Measurements from ENCODE around the gene MCM5. TPM values are rescaled to one million over a fixed set of nuclear protein-coding genes. Genes with fewer than 3 reads are reported as not detected.

The MCM5 gene
- total RNA-seq, 1 experiment from 2014 or later = 194 TPM

GRCh38 chr22:35401863-35402262 lies 1.9 kb downstream of the MCM5 start:
- no peak for TF ChIP-seq SRF (IDR thresholded peaks at IDR 0.05; ENCODE audit: low read depth)
- TF ChIP-seq TCF7L2 (IDR thresholded peaks at IDR 0.05; ENCODE audit: borderline replicate concordance, extremely low read depth, insufficient read depth, insufficient read length) = no peak
- TF ChIP-seq SP1 (IDR thresholded peaks at IDR 0.05; ENCODE audit: low read depth) = no peak
- no peak for TF ChIP-seq POLR2A (IDR thresholded peaks at IDR 0.05; ENCODE audit: borderline replicate concordance, extremely low read depth, insufficient read depth, insufficient read length)
- no peak for TF ChIP-seq YY1 (IDR thresholded peaks at IDR 0.05; ENCODE audit: extremely low read depth, insufficient replicate concordance, low read depth, low read length)
- no peak for TF ChIP-seq SIN3A (IDR thresholded peaks at IDR 0.05; ENCODE audit: low read depth)
- ChIA-PET CTCF (no interaction called here), RAD21 (ENCODE audit: low non-redundant PET in 1 of 2, low total read pairs in 2 of 2, uncharacterized antibody in 2 of 2, unreplicated experiment in 2 of 2) (no interaction called here), POLR2A (no interaction called here)
- Histone ChIP-seq H2AFZ (ENCODE audit: low read depth, low read length, poor library complexity, severe bottlenecking) (no peak overlapping the region), H3K4me2 (ENCODE audit: low read length) (peak overlapping the region; percentile 85; the same call in 1 of the 2 replicates), H3K79me2 (ENCODE audit: insufficient read depth, low read length) (peaks cover 45% of the 10 kb centered on the region), H3K9me3 (ENCODE audit: control insufficient read depth in 1 of 2, insufficient read depth in 1 of 2, low read depth in 1 of 2, low read length in 2 of 2) (no peaks in the 10 kb centered on the region), H3K9me2 (ENCODE audit: insufficient read depth) (no peaks in the 10 kb centered on the region), H3K4me3 (replicated peaks in 1 of 2; ENCODE audit: low read depth in 1 of 2, low read length in 2 of 2) (no peak overlapping the region), H3K4me1 (ENCODE audit: control insufficient read depth in 1 of 2, insufficient read depth in 2 of 2, low read length in 2 of 2) (peaks cover 9 to 22% of the 10 kb centered on the region in 2 experiments; a peak in 3 of 4 replicates), H3K9ac (ENCODE audit: low read length) (no peak overlapping the region), H3K27me3 (ENCODE audit: insufficient read depth, low read length) (no peaks in the 10 kb centered on the region), H4K20me1 (ENCODE audit: insufficient read depth) (no peaks in the 10 kb centered on the region), H3K36me3 (ENCODE audit: control insufficient read depth in 1 of 2, insufficient read depth in 2 of 2, low read length in 2 of 2) (peaks cover 22 to 42% of the 10 kb centered on the region in 2 experiments), H3K27ac (ENCODE audit: low read depth, low read length) (no peak overlapping the region)
- DNase-seq (ENCODE audit: low read depth, low spot score) = no peak
- no peak for ATAC-seq
- intact Hi-C loops (cut with micrococcal nuclease) = no loop called here
- no TSS peak for BruUV-seq (replicated peaks)

- POLR2A ChIA-PET = interaction anchor here (1.4 kb wide), 1 partner anchor 9 kb away, joined by 3 read pairs; no protein-coding TSS in a partner anchor
- CTCF ChIA-PET = no interaction called here
- no peak overlapping the region; the same call in 1 of the 2 replicates for H3K27ac ChIP-seq (ENCODE audit: low read depth, low read length)
- no TSS peak for BruUV-seq (replicated peaks)
- no peak overlapping the region for H3K4me3 ChIP-seq (replicated peaks in 1 of 2; ENCODE audit: low read depth in 1 of 2, low read length in 2 of 2)
- H3K36me3 ChIP-seq (ENCODE audit: control insufficient read depth in 1 of 2, insufficient read depth in 2 of 2, low read length in 2 of 2) = peaks cover 34 to 57% of the 10 kb centered on the region in 2 experiments
- H3K27me3 ChIP-seq (ENCODE audit: insufficient read depth, low read length) = no peaks in the 10 kb centered on the region
- DNase-seq (ENCODE audit: low read depth, low spot score) (no peak), ATAC-seq (no peak)
- no peak overlapping the region for H3K4me2 ChIP-seq (ENCODE audit: low read length)
- H3K79me2 ChIP-seq (ENCODE audit: insufficient read depth, low read length) = peaks cover 45% of the 10 kb centered on the region
- RAD21 ChIA-PET (ENCODE audit: low non-redundant PET in 1 of 2, low total read pairs in 2 of 2, uncharacterized antibody in 2 of 2, unreplicated experiment in 2 of 2) = no interaction called here
- no peak overlapping the region for H3K9ac ChIP-seq (ENCODE audit: low read length)
- H4K20me1 ChIP-seq (ENCODE audit: insufficient read depth) = no peaks in the 10 kb centered on the region
- H3K4me1 ChIP-seq (ENCODE audit: control insufficient read depth in 1 of 2, insufficient read depth in 2 of 2, low read length in 2 of 2) = peaks cover 2 to 17% of the 10 kb centered on the region in 2 experiments; a peak in 2 of 4 replicates
- H3K9me3 ChIP-seq (ENCODE audit: control insufficient read depth in 1 of 2, insufficient read depth in 1 of 2, low read depth in 1 of 2, low read length in 2 of 2) = no peaks in the 10 kb centered on the region
- intact Hi-C loops (cut with micrococcal nuclease) = no loop called here
- no peak for TF ChIP-seq SRF (IDR thresholded peaks at IDR 0.05; ENCODE audit: low read depth)
- H2AFZ ChIP-seq (ENCODE audit: low read depth, low read length, poor library complexity, severe bottlenecking) = no peak overlapping the region
- H3K9me2 ChIP-seq (ENCODE audit: insufficient read depth) = no peaks in the 10 kb centered on the region
Observed at GRCh38 chr22:35403356-35403755, 3.4 kb downstream of the MCM5 start.

Measured in HCT116 (cell line).